Measurements from ENCODE around the gene CRELD2. TPM values are rescaled to one million over a fixed set of nuclear protein-coding genes. Genes with fewer than 3 reads are reported as not detected.

CRELD2 gene
- polyA plus RNA-seq, 1 donor (not counting 4 experiments of a cell fraction or from before 2014, with no cell fraction given): 33.5 TPM

- TF ChIP-seq EZH2 (IDR thresholded peaks at IDR 0.05; ENCODE audit: low read length) (no peak), CTCF (optimal IDR thresholded peaks at IDR 0.05 in 1 of 3, IDR thresholded peaks at IDR 0.05 in 1 of 3, conservative IDR thresholded peaks at IDR 0.05 in 1 of 3; ENCODE audit: extremely low read depth in 1 of 3, insufficient read depth in 2 of 3, low read length in 3 of 3) (no peak)
- no peaks in the 10 kb centered on the region for H3K9me1 ChIP-seq (ENCODE audit: control insufficient read depth, extremely low read depth, insufficient read depth, low read length)
- H3K9me3 ChIP-seq (ENCODE audit: control insufficient read depth, low read depth, low read length): no peaks in the 10 kb centered on the region
- H4K20me1 ChIP-seq (ENCODE audit: control insufficient read depth, extremely low read depth, insufficient read depth, low read length): peaks cover 6% of the 10 kb centered on the region
- H2AFZ ChIP-seq (ENCODE audit: control insufficient read depth, low read length): no peak overlapping the region
- H3K4me1 ChIP-seq (ENCODE audit: control insufficient read depth, extremely low read depth, insufficient read depth, low read length): peaks cover 21% of the 10 kb centered on the region
- no peak for DNase-seq (ENCODE audit: low read depth, low spot score)
- no peak overlapping the region for H3K4me3 ChIP-seq (ENCODE audit: control insufficient read depth in 2 of 3, extremely low read depth in 1 of 3, insufficient read depth in 2 of 3, low read depth in 1 of 3, low read length in 3 of 3)
- FAIRE-seq: no peak
- peaks cover 10 to 16% of the 10 kb centered on the region in 2 experiments for H3K36me3 ChIP-seq (ENCODE audit: control insufficient read depth in 2 of 2, extremely low read depth in 1 of 2, insufficient read depth in 2 of 2, low read length in 2 of 2)
- no peak overlapping the region for H3K27ac ChIP-seq (ENCODE audit: control insufficient read depth, insufficient read depth, low read length)
- peaks cover 21% of the 10 kb centered on the region for H3K79me2 ChIP-seq (ENCODE audit: control insufficient read depth, insufficient read depth, low read length)
- dilution Hi-C loops (cut with MboI; ENCODE audit: extremely low pct_ligation_motif_present, low sequenced_read_pairs): no loop called here
- H3K4me2 ChIP-seq (ENCODE audit: control insufficient read depth, extremely low read depth, insufficient read depth, low read depth, low read length): no peak overlapping the region
- H3K27me3 ChIP-seq (ENCODE audit: control insufficient read depth, extremely low read depth, insufficient read depth, low read length): no peaks in the 10 kb centered on the region
- no peak overlapping the region for H3K9ac ChIP-seq (ENCODE audit: control insufficient read depth, extremely low read depth, insufficient read depth, low read length)
These were observed 47.8 kb downstream of the CRELD2 start for GRCh38 chr22:49966041-49966773.

GRCh38 chr22:49966774-49967705, 48.6 kb downstream of the CRELD2 start:
- H3K27me3 ChIP-seq (ENCODE audit: control insufficient read depth, extremely low read depth, insufficient read depth, low read length): no peaks in the 10 kb centered on the region
- TF ChIP-seq EZH2 (IDR thresholded peaks at IDR 0.05; ENCODE audit: low read length): no peak
- TF ChIP-seq CTCF (optimal IDR thresholded peaks at IDR 0.05 in 1 of 3, IDR thresholded peaks at IDR 0.05 in 1 of 3, conservative IDR thresholded peaks at IDR 0.05 in 1 of 3; ENCODE audit: extremely low read depth in 1 of 3, insufficient read depth in 2 of 3, low read length in 3 of 3): no peak
- H3K27ac ChIP-seq (ENCODE audit: control insufficient read depth, insufficient read depth, low read length): no peak overlapping the region
- H3K4me3 ChIP-seq (ENCODE audit: control insufficient read depth in 2 of 3, extremely low read depth in 1 of 3, insufficient read depth in 2 of 3, low read depth in 1 of 3, low read length in 3 of 3): no peak overlapping the region
- H3K36me3 ChIP-seq (ENCODE audit: control insufficient read depth in 2 of 2, extremely low read depth in 1 of 2, insufficient read depth in 2 of 2, low read length in 2 of 2): peaks cover 10 to 16% of the 10 kb centered on the region in 2 experiments
- DNase-seq (ENCODE audit: low read depth, low spot score) (no peak), FAIRE-seq (no peak)
- no peak overlapping the region for H2AFZ ChIP-seq (ENCODE audit: control insufficient read depth, low read length)
- H3K4me2 ChIP-seq (ENCODE audit: control insufficient read depth, extremely low read depth, insufficient read depth, low read depth, low read length): no peak overlapping the region
- H3K9me3 ChIP-seq (ENCODE audit: control insufficient read depth, low read depth, low read length): no peaks in the 10 kb centered on the region
- peaks cover 14% of the 10 kb centered on the region for H3K79me2 ChIP-seq (ENCODE audit: control insufficient read depth, insufficient read depth, low read length)
- H4K20me1 ChIP-seq (ENCODE audit: control insufficient read depth, extremely low read depth, insufficient read depth, low read length): peaks cover 6% of the 10 kb centered on the region
- H3K4me1 ChIP-seq (ENCODE audit: control insufficient read depth, extremely low read depth, insufficient read depth, low read length): peaks cover 21% of the 10 kb centered on the region
- no peaks in the 10 kb centered on the region for H3K9me1 ChIP-seq (ENCODE audit: control insufficient read depth, extremely low read depth, insufficient read depth, low read length)
- H3K9ac ChIP-seq (ENCODE audit: control insufficient read depth, extremely low read depth, insufficient read depth, low read length): no peak overlapping the region
- dilution Hi-C loops (cut with MboI; ENCODE audit: extremely low pct_ligation_motif_present, low sequenced_read_pairs): no loop called here
